HCT116 (cell line): Measurements from ENCODE around the gene GATM. TPM values are rescaled to one million over a fixed set of nuclear protein-coding genes. Genes with fewer than 3 reads are reported as not detected.

Experiments
- ATAC-seq: fragments of 200-7000 bp; cut with Tn5 transposase; 2 replicates; pipeline ENCODE4 v1.9.1; 2020; ENCODE audit warnings: mild to moderate bottlenecking, moderate library complexity
- BruUV-seq: library from RNA; stranded (reverse); fragments of 400-500 nt; replicated peaks from 2 replicates; lab custom pipeline; 2021; lab: Mats Ljungman, UMichigan
- CTCF ChIA-PET: fragments of 300-600 bp; sonication (Branson Sonifier 250); formaldehyde crosslinking; loops from one replicate; lab custom pipeline; 2021; ENCODE audit warnings: antibody characterized with exemption; lab: Charles Lee
- POLR2A ChIA-PET: fragments of 300-600, 350-600 bp; sonication (Branson Sonifier 250); formaldehyde crosslinking; loops from one replicate; lab custom pipeline; 2021; ENCODE audit warnings: antibody characterized with exemption; lab: Charles Lee
- RAD21 ChIA-PET, 2 experiments: fragments of 300-600 bp; sonication (Branson Sonifier 250); formaldehyde crosslinking; loops; one replicate each; lab custom pipeline; 2023; ENCODE audit warnings: low total read pairs in 2 of 2; ENCODE audit not compliant: uncharacterized antibody in 2 of 2, unreplicated experiment in 2 of 2, low non-redundant PET in 1 of 2; lab: Charles Lee
- DNase-seq: peaks from one replicate; pipeline ENCODE4 v3.0.0-alpha.2; 2010; ENCODE audit warnings: low read depth, low spot score
- H2AFZ ChIP-seq: fragments of 200-600 bp; shearing (Covaris generic), sonication (generic); 2 replicates; pipeline ENCODE4 v1.6.1; 2017; ENCODE audit warnings: low read depth, mixed run types, mixed read lengths, antibody characterized with exemption, low read length; ENCODE audit not compliant: poor library complexity, severe bottlenecking
- H3K27ac ChIP-seq: 2 replicates; pipeline ENCODE4 v1.5.1; 2012; ENCODE audit warnings: low read depth, low read length
- H3K27me3 ChIP-seq: fragments of 200-600 bp; sonication (generic); 2 replicates; pipeline ENCODE4 v1.6.1; 2016; ENCODE audit warnings: mixed run types, low read length, mixed read lengths; ENCODE audit not compliant: insufficient read depth
- H3K36me3 ChIP-seq, 2 experiments: fragments of 200-500 bp in 1 of 2; fragments of 200-600 bp in 1 of 2; sonication (Bioruptor generic) in 1 of 2; sonication (generic) in 1 of 2; 2 replicates each; pipeline versions ENCODE4 v1.5.1 to v1.6.1; 2014 to 2016; ENCODE audit warnings: low read length in 2 of 2, inconsistent platforms in 1 of 2, mixed read lengths in 1 of 2, mixed run types in 1 of 2; ENCODE audit not compliant: insufficient read depth in 2 of 2, control insufficient read depth in 1 of 2
- H3K4me1 ChIP-seq, 2 experiments: fragments of 200-600 bp in 1 of 2; sonication (generic) in 1 of 2; 2 replicates each; pipeline versions ENCODE4 v1.5.1 to v1.6.1; 2012 to 2017; ENCODE audit warnings: low read length in 2 of 2, inconsistent platforms in 1 of 2, mild to moderate bottlenecking in 1 of 2, mixed read lengths in 1 of 2, mixed run types in 1 of 2, moderate library complexity in 1 of 2; ENCODE audit not compliant: insufficient read depth in 2 of 2, control insufficient read depth in 1 of 2
- H3K4me2 ChIP-seq: fragments of 200-600 bp; sonication (generic); 2 replicates; pipeline ENCODE4 v1.6.1; 2017; ENCODE audit warnings: mixed run types, low read length, mixed read lengths
- H3K4me3 ChIP-seq, 2 experiments: fragments of 200-600 bp in 1 of 2; sonication (generic) in 1 of 2; replicated peaks in 1 of 2; 2 replicates each; pipeline ENCODE4 v1.5.1; 2011 to 2016; ENCODE audit warnings: low read length in 2 of 2, control low read depth in 1 of 2, low read depth in 1 of 2, mild to moderate bottlenecking in 1 of 2, mixed read lengths in 1 of 2, mixed run types in 1 of 2
- H3K79me2 ChIP-seq: fragments of 200-600 bp; sonication (generic); 2 replicates; pipeline ENCODE4 v1.6.1; 2017; ENCODE audit warnings: mild to moderate bottlenecking, mixed run types, low read length, moderate library complexity, mixed read lengths; ENCODE audit not compliant: insufficient read depth
- H3K9ac ChIP-seq: fragments of 200-600 bp; sonication (generic); 2 replicates; pipeline ENCODE4 v1.6.1; 2016; ENCODE audit warnings: low read length, mixed read lengths
- H3K9me2 ChIP-seq: fragments of 200-600 bp; sonication (generic), shearing (Covaris generic); 2 replicates; pipeline ENCODE4 v1.6.1; 2017; ENCODE audit warnings: mixed run types, mild to moderate bottlenecking, moderate library complexity; ENCODE audit not compliant: insufficient read depth
- H3K9me3 ChIP-seq, 2 experiments: fragments of 200-500 bp in 1 of 2; fragments of 200-600 bp in 1 of 2; sonication (Bioruptor generic) in 1 of 2; sonication (generic) in 1 of 2; 2 replicates each; pipeline ENCODE4 v1.6.1; 2014 to 2017; ENCODE audit warnings: low read length in 2 of 2, mixed read lengths in 2 of 2, inconsistent platforms in 1 of 2, low read depth in 1 of 2, mild to moderate bottlenecking in 1 of 2, mixed run types in 1 of 2, moderate library complexity in 1 of 2; ENCODE audit not compliant: control insufficient read depth in 1 of 2, insufficient read depth in 1 of 2
- H4K20me1 ChIP-seq: fragments of 200-600 bp; sonication (generic), shearing (Covaris generic); 2 replicates; pipeline ENCODE4 v1.6.1; 2017; ENCODE audit warnings: mixed run types, mild to moderate bottlenecking, moderate library complexity; ENCODE audit not compliant: insufficient read depth
- ATF3 ChIP-seq: IDR thresholded peaks from 2 replicates; pipeline ENCODE4 v1.6.1; 2012
- EGR1 ChIP-seq: IDR thresholded peaks from 2 replicates; pipeline ENCODE4 v1.6.1; 2012; ENCODE audit warnings: low read depth
- ELF1 ChIP-seq: IDR thresholded peaks from 2 replicates; pipeline ENCODE4 v1.6.1; 2012; ENCODE audit warnings: low read depth, borderline replicate concordance
- MAX ChIP-seq: IDR thresholded peaks from 2 replicates; pipeline ENCODE4 v1.6.1; 2012
- POLR2AphosphoS5 ChIP-seq: IDR thresholded peaks from 2 replicates; pipeline ENCODE4 v1.6.1; 2011; ENCODE audit warnings: mild to moderate bottlenecking, low read depth, low read length, moderate library complexity
- TCF7L2 ChIP-seq: IDR thresholded peaks from 2 replicates; pipeline ENCODE4 v1.7.0; 2011; ENCODE audit warnings: borderline replicate concordance, inconsistent platforms; ENCODE audit not compliant: insufficient read depth, insufficient read length; ENCODE audit errors: extremely low read depth
- YY1 ChIP-seq: IDR thresholded peaks from 2 replicates; pipeline ENCODE4 v1.6.1; 2011; ENCODE audit warnings: low read length, low read depth, moderate library complexity, mild to moderate bottlenecking; ENCODE audit not compliant: insufficient replicate concordance; ENCODE audit errors: extremely low read depth
- ZFX ChIP-seq: fragments of 450-650 bp; IDR thresholded peaks from 2 replicates; pipeline ENCODE4 v1.6.1; 2017
- ZNF274 ChIP-seq: fragments of 200-500 bp; sonication (Bioruptor generic); IDR thresholded peaks from 2 replicates; pipeline ENCODE4 v1.6.1; 2014; ENCODE audit warnings: mild to moderate bottlenecking, low read depth, low read length, inconsistent platforms
- intact Hi-C: fragments of 100-400 bp; cut with micrococcal nuclease; formaldehyde crosslinking; loops from 2 replicates; pipeline ENCODE4 v1.10.0; 2022
- total RNA-seq: library from RNA; stranded (reverse); gene quantifications from one replicate; pipeline ENCODE4 v1.2.1, GENCODE V29; 2021; ENCODE audit not compliant: unreplicated experiment

The GATM gene
- total RNA-seq, 1 experiment from 2014 or later = 3.1 TPM

- TF ChIP-seq EGR1 (no peak), ATF3 (no peak), ZFX (no peak), ELF1 (no peak)
- TF ChIP-seq, all 23 proteins: peak for 0
These were observed 1.3 kb downstream of the GATM start (continued) for GRCh38 chr15:45376967-45377608.

- ATAC-seq (no peak), DNase-seq (no peak)
- intact Hi-C loops = no loop called here
- POLR2A ChIA-PET = no interaction called here
- CTCF ChIA-PET = no interaction called here
- no TSS peak for BruUV-seq
- no peaks in the 10 kb centered on the region for H3K36me3 ChIP-seq
- H4K20me1 ChIP-seq = no peaks in the 10 kb centered on the region
- H3K4me2 ChIP-seq = no peak overlapping the region
- H3K27ac ChIP-seq = no peak overlapping the region
- no peaks in the 10 kb centered on the region for H3K27me3 ChIP-seq
- no peaks in the 10 kb centered on the region for H3K79me2 ChIP-seq
- no peak for TF ChIP-seq ZFX
- TF ChIP-seq MAX = no peak
- no peak overlapping the region for H3K9ac ChIP-seq
- RAD21 ChIA-PET = no interaction called here
- H2AFZ ChIP-seq = no peak overlapping the region
- no peaks in the 10 kb centered on the region for H3K9me2 ChIP-seq
- H3K4me3 ChIP-seq = no peak overlapping the region
- H3K4me1 ChIP-seq = no peaks in the 10 kb centered on the region
- H3K9me3 ChIP-seq = no peaks in the 10 kb centered on the region
These were observed 1.9 kb downstream of the GATM start for GRCh38 chr15:45376300-45376928.

- Histone ChIP-seq H3K4me1 (no peaks in the 10 kb centered on the region), H3K4me3 (no peak overlapping the region), H3K27ac (no peak overlapping the region), H3K9ac (no peak overlapping the region), H3K9me3 (no peaks in the 10 kb centered on the region), H3K79me2 (no peaks in the 10 kb centered on the region), H3K36me3 (no peaks in the 10 kb centered on the region), H2AFZ (no peak overlapping the region), H4K20me1 (no peaks in the 10 kb centered on the region), H3K4me2 (no peak overlapping the region), H3K27me3 (no peaks in the 10 kb centered on the region), H3K9me2 (no peaks in the 10 kb centered on the region)
- RAD21 ChIA-PET = no interaction called here
- TF ChIP-seq ZNF274 (no peak), POLR2AphosphoS5 (no peak), TCF7L2 (no peak), YY1 (no peak)
- POLR2A ChIA-PET = no interaction called here
- ATAC-seq = no peak
- intact Hi-C loops = no loop called here
- BruUV-seq = no TSS peak
- no peak for DNase-seq
- CTCF ChIA-PET = no interaction called here
These were observed 2.5 kb downstream of the GATM start for GRCh38 chr15:45375836-45376235.
